Uterus (tissue), 2 donors: ENCODE results near the gene KCNJ10.

Source experiments
- POLR2A ChIP-seq, 2 donors: fragments of 450-650 bp; IDR thresholded peaks; one replicate each; pipeline ENCODE4 v1.6.1; 2016; ENCODE audit warnings: antibody characterized with exemption in 2 of 2, mild to moderate bottlenecking in 1 of 2, moderate library complexity in 1 of 2
- TF ChIP-seq, protein P1 (sequence below), 4 experiments: fragments of 200-600 bp in 2 of 4; fragments of 450-650 bp in 2 of 4; sonication (generic) in 2 of 4; IDR thresholded peaks; one replicate each; pipeline ENCODE4 v1.5.1; 2016 to 2019; ENCODE audit warnings: antibody characterized with exemption in 4 of 4, mild to moderate bottlenecking in 2 of 4, moderate library complexity in 1 of 4

DNA sequence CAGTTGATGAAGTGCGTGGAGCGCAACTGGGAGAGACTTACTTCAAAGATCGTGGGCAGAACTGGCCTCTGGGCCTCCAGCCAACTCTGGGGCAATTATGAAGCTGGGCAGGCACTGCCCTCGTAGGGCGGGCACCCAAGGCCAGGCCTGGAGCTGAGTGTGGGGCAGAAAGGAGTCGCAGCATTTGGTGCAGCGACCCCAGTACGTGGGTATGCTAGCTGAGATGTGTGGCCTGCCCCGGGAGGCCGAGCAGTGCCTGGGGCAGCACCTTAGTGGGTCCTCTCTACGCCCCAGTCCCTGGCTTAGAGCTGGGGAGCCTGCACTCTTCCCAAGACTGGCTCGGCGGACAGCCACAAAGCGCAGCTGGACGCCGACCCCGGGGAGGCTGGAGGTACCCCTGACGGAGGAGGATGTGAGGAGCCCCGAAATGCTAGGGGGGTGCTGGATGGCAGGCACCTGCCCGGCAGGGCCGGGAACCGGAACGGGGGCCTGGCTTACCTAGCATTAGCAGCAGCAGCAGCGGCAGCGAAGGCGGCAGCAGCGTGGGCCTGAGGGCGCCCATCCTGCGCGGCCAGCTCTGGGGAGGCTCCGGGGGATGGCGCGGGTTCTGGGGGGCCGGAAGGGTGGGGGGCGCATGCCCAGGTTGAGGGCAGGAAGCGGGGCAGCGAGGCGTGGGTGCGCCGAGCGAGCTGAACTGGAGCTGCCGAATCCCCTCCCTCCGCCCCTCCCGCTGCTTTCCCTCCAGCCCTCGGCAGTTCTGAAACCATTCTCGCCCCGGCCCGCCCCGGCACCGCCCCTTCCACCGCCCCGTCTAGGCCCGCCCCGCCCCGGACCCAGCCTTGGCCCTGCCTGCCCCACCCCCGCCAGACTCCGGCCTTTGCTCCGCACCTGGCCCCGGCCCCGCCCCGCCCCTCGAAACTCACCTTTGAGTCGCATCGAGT, 28.2 kb upstream of the KCNJ10 start, which contains the start of gene IGSF8:
- TF ChIP-seq, protein P1, sequence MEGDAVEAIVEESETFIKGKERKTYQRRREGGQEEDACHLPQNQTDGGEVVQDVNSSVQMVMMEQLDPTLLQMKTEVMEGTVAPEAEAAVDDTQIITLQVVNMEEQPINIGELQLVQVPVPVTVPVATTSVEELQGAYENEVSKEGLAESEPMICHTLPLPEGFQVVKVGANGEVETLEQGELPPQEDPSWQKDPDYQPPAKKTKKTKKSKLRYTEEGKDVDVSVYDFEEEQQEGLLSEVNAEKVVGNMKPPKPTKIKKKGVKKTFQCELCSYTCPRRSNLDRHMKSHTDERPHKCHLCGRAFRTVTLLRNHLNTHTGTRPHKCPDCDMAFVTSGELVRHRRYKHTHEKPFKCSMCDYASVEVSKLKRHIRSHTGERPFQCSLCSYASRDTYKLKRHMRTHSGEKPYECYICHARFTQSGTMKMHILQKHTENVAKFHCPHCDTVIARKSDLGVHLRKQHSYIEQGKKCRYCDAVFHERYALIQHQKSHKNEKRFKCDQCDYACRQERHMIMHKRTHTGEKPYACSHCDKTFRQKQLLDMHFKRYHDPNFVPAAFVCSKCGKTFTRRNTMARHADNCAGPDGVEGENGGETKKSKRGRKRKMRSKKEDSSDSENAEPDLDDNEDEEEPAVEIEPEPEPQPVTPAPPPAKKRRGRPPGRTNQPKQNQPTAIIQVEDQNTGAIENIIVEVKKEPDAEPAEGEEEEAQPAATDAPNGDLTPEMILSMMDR (IDR thresholded peaks at IDR 0.05), result no peak
- peak; percentile 20 to 56 for TF ChIP-seq POLR2A (IDR thresholded peaks at IDR 0.05)
